PC-9 (cell line): Measurements from ENCODE around the gene MLF2. TPM values are rescaled to one million over a fixed set of nuclear protein-coding genes. Genes with fewer than 3 reads are reported as not detected.

Experiments used
- BruUV-seq: library from RNA; stranded (reverse); fragments of 400-500 nt; replicated peaks from 2 replicates; lab custom pipeline; 2021; lab: Mats Ljungman, UMichigan
- CTCF ChIA-PET: fragments of 300-600 bp; sonication (Branson Sonifier 250); formaldehyde crosslinking; loops from one replicate; lab custom pipeline; 2022; ENCODE audit warnings: antibody characterized with exemption; lab: Charles Lee
- POLR2A ChIA-PET: fragments of 300-600 bp; sonication (Branson Sonifier 250); formaldehyde crosslinking; loops from one replicate; lab custom pipeline; 2022; ENCODE audit warnings: antibody characterized with exemption; ENCODE audit not compliant: unreplicated experiment; lab: Charles Lee
- DNase-seq, 2 experiments: peaks; one replicate each; pipeline versions ENCODE4 v3.0.0 to v3.0.0-alpha.2; 2015 to 2022; ENCODE audit warnings: mixed read lengths in 1 of 2
- H2AFZ ChIP-seq: fragments of 200-600 bp; sonication (generic); 2 replicates; pipeline ENCODE4 v1.8.1; 2017; ENCODE audit warnings: antibody characterized with exemption
- H3F3A ChIP-seq: fragments of 200-600 bp; sonication (generic); 2 replicates; pipeline ENCODE4 v1.8.1; 2017; ENCODE audit warnings: antibody characterized with exemption, mild to moderate bottlenecking, low read depth; ENCODE audit not compliant: insufficient read depth
- H3K27ac ChIP-seq: fragments of 200-600 bp; sonication (generic); 2 replicates; pipeline ENCODE4 v1.6.1; 2016; ENCODE audit warnings: mixed run types
- H3K27me3 ChIP-seq: fragments of 200-600 bp; sonication (generic); 2 replicates; pipeline ENCODE4 v1.6.1; 2016; ENCODE audit warnings: low read depth, mixed run types; ENCODE audit not compliant: insufficient read depth
- H3K36me3 ChIP-seq: fragments of 200-600 bp; sonication (generic); 2 replicates; pipeline ENCODE4 v1.6.1; 2016; ENCODE audit warnings: low read depth, mixed run types
- H3K4me1 ChIP-seq: fragments of 200-600 bp; sonication (generic); replicated peaks from 2 replicates; pipeline ENCODE4 v1.6.1; 2016; ENCODE audit warnings: mixed run types; ENCODE audit not compliant: insufficient read depth
- H3K4me2 ChIP-seq: fragments of 200-600 bp; sonication (generic); 2 replicates; pipeline ENCODE4 v1.6.1; 2017; ENCODE audit warnings: mixed run types
- H3K4me3 ChIP-seq: fragments of 200-600 bp; sonication (generic); 2 replicates; pipeline ENCODE4 v1.6.1; 2016; ENCODE audit warnings: mixed run types
- H3K79me2 ChIP-seq: fragments of 200-600 bp; sonication (generic); 2 replicates; pipeline ENCODE4 v1.6.1; 2017; ENCODE audit warnings: low read depth, mixed run types
- H3K9me2 ChIP-seq: fragments of 200-600 bp; sonication (generic); 2 replicates; pipeline ENCODE4 v1.8.1; 2017; ENCODE audit warnings: mild to moderate bottlenecking; ENCODE audit not compliant: insufficient read depth
- H3K9me3 ChIP-seq: fragments of 200-600 bp; sonication (generic); 2 replicates; pipeline ENCODE4 v1.8.1; 2016; ENCODE audit warnings: low read depth; ENCODE audit not compliant: insufficient read depth
- H4K20me1 ChIP-seq: fragments of 200-600 bp; sonication (generic); 2 replicates; pipeline ENCODE4 v1.8.1; 2017; ENCODE audit not compliant: insufficient read depth
- EZH2 ChIP-seq: fragments of 200-600 bp; sonication (generic); IDR thresholded peaks from 2 replicates; pipeline ENCODE4 v1.8.0; 2017; ENCODE audit warnings: antibody characterized with exemption, low read depth
- intact Hi-C: fragments of 100-400 bp; cut with micrococcal nuclease; formaldehyde crosslinking; loops from one replicate; pipeline ENCODE4 v1.10.0; 2022; ENCODE audit not compliant: unreplicated experiment
- total RNA-seq: library from RNA; stranded (reverse); gene quantifications from 2 replicates; pipeline ENCODE4 v1.2.3, GENCODE V29; 2021
- TF ChIP-seq, protein P1 (sequence below): fragments of 200-600 bp; sonication (generic); conservative IDR thresholded peaks from 2 replicates; pipeline ENCODE4 v1.6.1; 2017; ENCODE audit warnings: mixed run types, antibody characterized with exemption, mild to moderate bottlenecking, moderate library complexity

MLF2 gene
- total RNA-seq, 1 experiment from 2014 or later: 379 TPM

- H3K9me3 ChIP-seq: no peaks in the 10 kb centered on the region
- H2AFZ ChIP-seq: no peak overlapping the region
- no peak overlapping the region for H3K4me3 ChIP-seq
- DNase-seq: no peak
- intact Hi-C loops: loop anchor here (1.0 kb wide), 2 partner anchors 45 to 91 kb away; no protein-coding TSS in a partner anchor
- TF ChIP-seq EZH2: no peak
- TF ChIP-seq, protein P1, sequence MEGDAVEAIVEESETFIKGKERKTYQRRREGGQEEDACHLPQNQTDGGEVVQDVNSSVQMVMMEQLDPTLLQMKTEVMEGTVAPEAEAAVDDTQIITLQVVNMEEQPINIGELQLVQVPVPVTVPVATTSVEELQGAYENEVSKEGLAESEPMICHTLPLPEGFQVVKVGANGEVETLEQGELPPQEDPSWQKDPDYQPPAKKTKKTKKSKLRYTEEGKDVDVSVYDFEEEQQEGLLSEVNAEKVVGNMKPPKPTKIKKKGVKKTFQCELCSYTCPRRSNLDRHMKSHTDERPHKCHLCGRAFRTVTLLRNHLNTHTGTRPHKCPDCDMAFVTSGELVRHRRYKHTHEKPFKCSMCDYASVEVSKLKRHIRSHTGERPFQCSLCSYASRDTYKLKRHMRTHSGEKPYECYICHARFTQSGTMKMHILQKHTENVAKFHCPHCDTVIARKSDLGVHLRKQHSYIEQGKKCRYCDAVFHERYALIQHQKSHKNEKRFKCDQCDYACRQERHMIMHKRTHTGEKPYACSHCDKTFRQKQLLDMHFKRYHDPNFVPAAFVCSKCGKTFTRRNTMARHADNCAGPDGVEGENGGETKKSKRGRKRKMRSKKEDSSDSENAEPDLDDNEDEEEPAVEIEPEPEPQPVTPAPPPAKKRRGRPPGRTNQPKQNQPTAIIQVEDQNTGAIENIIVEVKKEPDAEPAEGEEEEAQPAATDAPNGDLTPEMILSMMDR: no peak
- 0 out of 2 replicates have a peak, but pooled peaks cover 4% of the 10 kb centered on the region for H3F3A ChIP-seq
- H3K9me2 ChIP-seq: no peaks in the 10 kb centered on the region
- no TSS peak for BruUV-seq
- no peaks in the 10 kb centered on the region for H3K79me2 ChIP-seq
- no peak overlapping the region for H3K4me2 ChIP-seq
- no peaks in the 10 kb centered on the region; the same call in 1 of the 2 replicates for H3K4me1 ChIP-seq
- H3K27ac ChIP-seq: no peak overlapping the region
- H3K27me3 ChIP-seq: no peaks in the 10 kb centered on the region
- ChIA-PET CTCF (interaction anchor here (0.6 to 3.2 kb wide), 3 partner anchors 18 to 118 kb away, joined by 3 to 14 read pairs (median 3); partner anchors contain the start of gene MLF2), POLR2A (no interaction called here)
- peaks cover 14% of the 10 kb centered on the region; the same call in 1 of the 2 replicates for H3K36me3 ChIP-seq
- no peaks in the 10 kb centered on the region for H4K20me1 ChIP-seq
Observed at GRCh38 chr12:6734506-6735387, 18.2 kb downstream of the MLF2 start.

- Histone ChIP-seq H3K79me2 (peaks cover 8% of the 10 kb centered on the region), H3K27ac (no peak overlapping the region), H2AFZ (no peak overlapping the region), H3K4me2 (no peak overlapping the region), H3K9me2 (no peaks in the 10 kb centered on the region), H3K4me1 (peaks cover 4% of the 10 kb centered on the region; the same call in 1 of the 2 replicates), H3K4me3 (no peak overlapping the region), H3K27me3 (no peaks in the 10 kb centered on the region), H3K9me3 (no peaks in the 10 kb centered on the region), H3K36me3 (peaks cover 14% of the 10 kb centered on the region; the same call in 1 of the 2 replicates), H4K20me1 (no peaks in the 10 kb centered on the region), H3F3A (0 out of 2 replicates have a peak, but pooled peaks cover 1% of the 10 kb centered on the region)
- no peak for TF ChIP-seq EZH2
- TF ChIP-seq, protein P1: no peak
- intact Hi-C loops: no loop called here
- CTCF ChIA-PET: no interaction called here
- BruUV-seq: no TSS peak
- no peak for DNase-seq
- POLR2A ChIA-PET: interaction anchor here (0.6 kb wide), 2 partner anchors 22 to 78 kb away, joined by 4 to 5 read pairs; no protein-coding TSS in a partner anchor
Observed at GRCh38 chr12:6730169-6730568, 22.8 kb downstream of the MLF2 start.

GRCh38 chr12:6729186-6729585 lies 23.8 kb downstream of the MLF2 start:
- no peaks in the 10 kb centered on the region for H4K20me1 ChIP-seq
- TF ChIP-seq, protein P1: no peak
- no peak for TF ChIP-seq EZH2
- H3K36me3 ChIP-seq: peaks cover 14% of the 10 kb centered on the region; the same call in 1 of the 2 replicates
- no peaks in the 10 kb centered on the region for H3K27me3 ChIP-seq
- H3K79me2 ChIP-seq: peaks cover 17% of the 10 kb centered on the region
- H3K4me2 ChIP-seq: no peak overlapping the region
- H3K9me3 ChIP-seq: no peaks in the 10 kb centered on the region
- intact Hi-C loops: no loop called here
- ChIA-PET POLR2A (interaction anchor here (0.7 kb wide), 1 partner anchor 135 kb away, joined by 6 read pairs; no protein-coding TSS in a partner anchor), CTCF (no interaction called here)
- peaks cover 12% of the 10 kb centered on the region; the same call in 1 of the 2 replicates for H3K4me1 ChIP-seq
- no peak overlapping the region for H3K27ac ChIP-seq
- H3K4me3 ChIP-seq: no peak overlapping the region
- no peaks in the 10 kb centered on the region for H3K9me2 ChIP-seq
- H2AFZ ChIP-seq: no peak overlapping the region
- no peak for DNase-seq
- peaks cover 3% of the 10 kb centered on the region; the same call in 1 of the 2 replicates for H3F3A ChIP-seq
- no TSS peak for BruUV-seq
